ENCODE data around the gene TLR7. TPM values are rescaled to one million over a fixed set of nuclear protein-coding genes. Genes with fewer than 3 reads are reported as not detected.

TLR7 gene
- total and polyA plus RNA-seq, 2 of the 4 experiments (the other 2 are of a cell fraction), result not detected

Other genes starting within 250 kb of the TLR7 start
- gene PRPS2, start 75.7 kb upstream of the TLR7 start, total RNA-seq (2012; rRNA removed), result 48.0 and 48.9 TPM in 2 replicates
- 20.4 and 25.7 TPM in 2 replicates for gene PRPS2, start 75.7 kb upstream of the TLR7 start, polyA plus RNA-seq (2012; rRNA removed)
- not detected in 2 replicates for gene TLR8, start 39.5 kb downstream of the TLR7 start, total RNA-seq (2012; rRNA removed)
- gene TLR8, start 39.5 kb downstream of the TLR7 start, polyA plus RNA-seq (2012; rRNA removed), result not detected in 2 replicates
- gene TMSB4X, start 108.0 kb downstream of the TLR7 start, total RNA-seq (2012; rRNA removed), result 9,222 and 11,116 TPM in 2 replicates
- 4,133 and 4,648 TPM in 2 replicates for gene TMSB4X, start 108.0 kb downstream of the TLR7 start, polyA plus RNA-seq (2012; rRNA removed)
- gene FAM9C, start 177.5 kb downstream of the TLR7 start, total RNA-seq (2012; rRNA removed), result not detected in 2 replicates
- not detected in 2 replicates for gene FAM9C, start 177.5 kb downstream of the TLR7 start, polyA plus RNA-seq (2012; rRNA removed)